Measurements from ENCODE around the gene ZBTB7A.

The ZBTB7A gene

GRCh38 chr19:4064496-4065260 lies 2.0 kb downstream of the ZBTB7A start (continued):
- TF ChIP-seq ZNF707 (tag by site-specific recombination; IDR thresholded peaks at IDR 0.05) = no peak
- peak; percentile 99 for TF ChIP-seq ZNF423 (tag by site-specific recombination; IDR thresholded peaks at IDR 0.05)
- TF ChIP-seq, protein P1, sequence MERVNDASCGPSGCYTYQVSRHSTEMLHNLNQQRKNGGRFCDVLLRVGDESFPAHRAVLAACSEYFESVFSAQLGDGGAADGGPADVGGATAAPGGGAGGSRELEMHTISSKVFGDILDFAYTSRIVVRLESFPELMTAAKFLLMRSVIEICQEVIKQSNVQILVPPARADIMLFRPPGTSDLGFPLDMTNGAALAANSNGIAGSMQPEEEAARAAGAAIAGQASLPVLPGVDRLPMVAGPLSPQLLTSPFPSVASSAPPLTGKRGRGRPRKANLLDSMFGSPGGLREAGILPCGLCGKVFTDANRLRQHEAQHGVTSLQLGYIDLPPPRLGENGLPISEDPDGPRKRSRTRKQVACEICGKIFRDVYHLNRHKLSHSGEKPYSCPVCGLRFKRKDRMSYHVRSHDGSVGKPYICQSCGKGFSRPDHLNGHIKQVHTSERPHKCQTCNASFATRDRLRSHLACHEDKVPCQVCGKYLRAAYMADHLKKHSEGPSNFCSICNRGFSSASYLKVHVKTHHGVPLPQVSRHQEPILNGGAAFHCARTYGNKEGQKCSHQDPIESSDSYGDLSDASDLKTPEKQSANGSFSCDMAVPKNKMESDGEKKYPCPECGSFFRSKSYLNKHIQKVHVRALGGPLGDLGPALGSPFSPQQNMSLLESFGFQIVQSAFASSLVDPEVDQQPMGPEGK (tag by site-specific recombination; IDR thresholded peaks at IDR 0.05) = peak; percentile 94
- TF ChIP-seq ZNF416 (tag by site-specific recombination; IDR thresholded peaks at IDR 0.05) = no peak

- peak overlapping the region; percentile 53 for H3K4me3 ChIP-seq (ENCODE audit: low read depth, low read length)
- no peaks in the 10 kb centered on the region for H3K9me3 ChIP-seq (ENCODE audit: control insufficient read depth, insufficient read depth, low read depth, low read length)
- TF ChIP-seq ZBTB17 (tag by site-specific recombination; IDR thresholded peaks at IDR 0.05) = peak; percentile 41; the same call in 1 of the 2 replicates
- TF ChIP-seq KLF9 (tag by site-specific recombination; IDR thresholded peaks at IDR 0.05; ENCODE audit: low read depth) = no peak
- 0 out of 2 replicates have a peak, but pooled peaks have one; percentile 95 for TF ChIP-seq ZSCAN30 (tag by site-specific recombination; IDR thresholded peaks at IDR 0.05)
- no peak for TF ChIP-seq ZNF555 (tag by site-specific recombination; conservative IDR thresholded peaks at IDR 0.05)
- no peak for TF ChIP-seq ZNF561 (tag by site-specific recombination; IDR thresholded peaks at IDR 0.05; ENCODE audit: borderline replicate concordance)
- peak; percentile 99 for TF ChIP-seq ZNF341 (tag by site-specific recombination; IDR thresholded peaks at IDR 0.05; ENCODE audit: low read depth)
- TF ChIP-seq ZNF114 (tag by site-specific recombination; IDR thresholded peaks at IDR 0.05) = no peak
- TF ChIP-seq GLIS1 (tag by site-specific recombination; IDR thresholded peaks at IDR 0.05) = peak; percentile 46; the same call in 1 of the 2 replicates
- TF ChIP-seq, protein P1 (tag by site-specific recombination; IDR thresholded peaks at IDR 0.05) = peak; percentile 94
- peak; percentile 54 for TF ChIP-seq ZBTB20 (tag by site-specific recombination; IDR thresholded peaks at IDR 0.05)
- CTCF ChIA-PET = interaction anchor here (0.7 kb wide), 1 partner anchor 82 kb away, joined by 3 read pairs; no protein-coding TSS in a partner anchor
- peaks cover 0 to 21% of the 10 kb centered on the region in 2 experiments; a peak in 1 of 3 replicates for H3K36me3 ChIP-seq (ENCODE audit: control insufficient read depth in 2 of 2, insufficient read depth in 1 of 2, low read length in 2 of 2)
- H3K27ac ChIP-seq (ENCODE audit: extremely low read depth, low read depth, low read length) = peak overlapping the region; percentile 96
- H3K4me1 ChIP-seq (ENCODE audit: control insufficient read depth, insufficient read depth, low read length) = peaks cover 4% of the 10 kb centered on the region; the same call in 1 of the 2 replicates
- POLR2A ChIA-PET = interaction anchor here (0.6 to 1.8 kb wide), 2 partner anchors 23 to 79 kb away, joined by 6 read pairs; partner anchors contain the start of gene EEF2
Observed at GRCh38 chr19:4064149-4064495, 2.6 kb downstream of the ZBTB7A start.

GRCh38 chr19:4063369-4064148 lies 3.1 kb downstream of the ZBTB7A start:
- peak overlapping the region; percentile 53 for H3K4me3 ChIP-seq (ENCODE audit: low read depth, low read length)
- peaks cover 4% of the 10 kb centered on the region; the same call in 1 of the 2 replicates for H3K4me1 ChIP-seq (ENCODE audit: control insufficient read depth, insufficient read depth, low read length)
- H3K36me3 ChIP-seq (ENCODE audit: control insufficient read depth in 2 of 2, insufficient read depth in 1 of 2, low read length in 2 of 2) = peaks cover 0 to 21% of the 10 kb centered on the region in 2 experiments; a peak in 1 of 3 replicates
- ChIA-PET POLR2A (interaction anchor here (0.6 to 1.8 kb wide), 3 partner anchors 18 to 78 kb away, joined by 3 to 6 read pairs (median 6); partner anchors contain the start of gene EEF2), CTCF (interaction anchor here (0.7 kb wide), 1 partner anchor 81 kb away, joined by 3 read pairs; no protein-coding TSS in a partner anchor)
- H3K27ac ChIP-seq (ENCODE audit: extremely low read depth, low read depth, low read length) = peak overlapping the region; percentile 96
- H3K9me3 ChIP-seq (ENCODE audit: control insufficient read depth, insufficient read depth, low read depth, low read length) = no peaks in the 10 kb centered on the region
- TF ChIP-seq, protein P2, sequence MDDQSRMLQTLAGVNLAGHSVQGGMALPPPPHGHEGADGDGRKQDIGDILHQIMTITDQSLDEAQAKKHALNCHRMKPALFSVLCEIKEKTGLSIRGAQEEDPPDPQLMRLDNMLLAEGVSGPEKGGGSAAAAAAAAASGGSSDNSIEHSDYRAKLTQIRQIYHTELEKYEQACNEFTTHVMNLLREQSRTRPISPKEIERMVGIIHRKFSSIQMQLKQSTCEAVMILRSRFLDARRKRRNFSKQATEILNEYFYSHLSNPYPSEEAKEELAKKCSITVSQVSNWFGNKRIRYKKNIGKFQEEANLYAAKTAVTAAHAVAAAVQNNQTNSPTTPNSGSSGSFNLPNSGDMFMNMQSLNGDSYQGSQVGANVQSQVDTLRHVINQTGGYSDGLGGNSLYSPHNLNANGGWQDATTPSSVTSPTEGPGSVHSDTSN (CRISPR knock-in tag; IDR thresholded peaks at IDR 0.05) = peak; percentile 33; the same call in 1 of the 2 replicates
- no peak for TF ChIP-seq SETDB1 (IDR thresholded peaks at IDR 0.05; ENCODE audit: insufficient read length, low read length)
- peak; percentile 53 for TF ChIP-seq ZNF335 (tag by site-specific recombination; conservative IDR thresholded peaks at IDR 0.05)
- TF ChIP-seq, protein P3, sequence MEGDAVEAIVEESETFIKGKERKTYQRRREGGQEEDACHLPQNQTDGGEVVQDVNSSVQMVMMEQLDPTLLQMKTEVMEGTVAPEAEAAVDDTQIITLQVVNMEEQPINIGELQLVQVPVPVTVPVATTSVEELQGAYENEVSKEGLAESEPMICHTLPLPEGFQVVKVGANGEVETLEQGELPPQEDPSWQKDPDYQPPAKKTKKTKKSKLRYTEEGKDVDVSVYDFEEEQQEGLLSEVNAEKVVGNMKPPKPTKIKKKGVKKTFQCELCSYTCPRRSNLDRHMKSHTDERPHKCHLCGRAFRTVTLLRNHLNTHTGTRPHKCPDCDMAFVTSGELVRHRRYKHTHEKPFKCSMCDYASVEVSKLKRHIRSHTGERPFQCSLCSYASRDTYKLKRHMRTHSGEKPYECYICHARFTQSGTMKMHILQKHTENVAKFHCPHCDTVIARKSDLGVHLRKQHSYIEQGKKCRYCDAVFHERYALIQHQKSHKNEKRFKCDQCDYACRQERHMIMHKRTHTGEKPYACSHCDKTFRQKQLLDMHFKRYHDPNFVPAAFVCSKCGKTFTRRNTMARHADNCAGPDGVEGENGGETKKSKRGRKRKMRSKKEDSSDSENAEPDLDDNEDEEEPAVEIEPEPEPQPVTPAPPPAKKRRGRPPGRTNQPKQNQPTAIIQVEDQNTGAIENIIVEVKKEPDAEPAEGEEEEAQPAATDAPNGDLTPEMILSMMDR (tag by site-specific recombination; IDR thresholded peaks at IDR 0.05) = peak; percentile 57; the same call in 1 of the 2 replicates
- peak; percentile 98 for TF ChIP-seq ZNF768 (tag by site-specific recombination; IDR thresholded peaks at IDR 0.05)

All from HEK293 (cell line).